ENCODE measurements around the gene ZNF576. TPM values are rescaled to one million over a fixed set of nuclear protein-coding genes. Genes with fewer than 3 reads are reported as not detected.

The ZNF576 gene
- total RNA-seq, 6 experiments from 2014 or later: 18.1 to 20.8 (median 20.0) TPM

DNA sequence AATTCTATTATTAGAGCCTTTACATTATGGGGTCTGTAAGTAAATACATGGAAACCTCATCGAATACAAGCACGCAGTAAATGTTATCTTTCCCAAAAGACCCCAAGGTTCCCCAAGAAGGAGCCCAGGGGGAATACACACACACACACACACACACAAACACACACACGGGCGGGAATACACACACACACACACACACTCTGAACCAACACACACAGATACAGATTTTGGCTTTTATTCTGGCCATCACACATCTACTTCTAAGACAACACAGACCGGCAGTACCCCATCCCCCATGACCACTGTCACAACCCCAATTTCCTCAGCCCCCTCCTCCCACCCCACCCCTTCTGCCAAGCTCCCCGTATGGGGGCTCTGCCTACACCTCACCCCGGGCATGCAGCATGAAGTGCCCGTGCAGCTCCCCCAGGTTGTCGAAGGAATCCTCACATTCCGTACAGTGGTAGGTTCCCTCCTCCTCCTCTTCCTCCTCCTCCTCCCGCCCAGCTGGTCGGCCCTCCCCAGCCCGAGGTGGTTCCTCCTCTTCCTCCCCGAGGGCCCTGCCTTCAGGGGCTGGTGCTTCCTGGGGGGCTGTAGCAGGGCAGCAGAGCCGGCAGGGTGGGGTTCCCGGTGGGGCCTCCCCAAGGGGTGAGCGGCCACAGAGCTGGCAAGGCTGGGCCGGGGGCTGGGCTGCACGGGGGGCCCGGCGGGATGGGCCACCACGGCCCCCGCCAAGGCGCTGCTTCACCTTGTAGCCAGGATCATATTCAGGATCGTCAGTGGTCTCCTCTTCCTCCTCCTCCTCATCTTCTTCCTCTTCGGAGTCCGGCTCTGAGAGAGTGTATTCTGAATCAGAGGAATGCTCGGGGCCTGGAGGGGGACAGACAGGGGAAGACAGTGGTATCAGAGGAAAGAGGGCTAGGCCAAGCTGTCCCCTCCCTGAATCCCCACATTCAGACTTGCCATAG is 11.1 kb downstream of the ZNF576 start:
- Mint-ChIP-seq H3K27me3 (ENCODE audit: insufficient read depth) (peaks cover 5% of the 10 kb centered on the region), H3K36me3 (ENCODE audit: low read depth) (peaks cover 8% of the 10 kb centered on the region), H3K4me3 (no peak overlapping the region), H3K4me1 (ENCODE audit: low read depth) (peaks cover 12% of the 10 kb centered on the region), H3K27ac (no peak overlapping the region; the same call in 1 of the 2 replicates), H3K9me3 (no peaks in the 10 kb centered on the region)
- TF ChIP-seq, protein P1, sequence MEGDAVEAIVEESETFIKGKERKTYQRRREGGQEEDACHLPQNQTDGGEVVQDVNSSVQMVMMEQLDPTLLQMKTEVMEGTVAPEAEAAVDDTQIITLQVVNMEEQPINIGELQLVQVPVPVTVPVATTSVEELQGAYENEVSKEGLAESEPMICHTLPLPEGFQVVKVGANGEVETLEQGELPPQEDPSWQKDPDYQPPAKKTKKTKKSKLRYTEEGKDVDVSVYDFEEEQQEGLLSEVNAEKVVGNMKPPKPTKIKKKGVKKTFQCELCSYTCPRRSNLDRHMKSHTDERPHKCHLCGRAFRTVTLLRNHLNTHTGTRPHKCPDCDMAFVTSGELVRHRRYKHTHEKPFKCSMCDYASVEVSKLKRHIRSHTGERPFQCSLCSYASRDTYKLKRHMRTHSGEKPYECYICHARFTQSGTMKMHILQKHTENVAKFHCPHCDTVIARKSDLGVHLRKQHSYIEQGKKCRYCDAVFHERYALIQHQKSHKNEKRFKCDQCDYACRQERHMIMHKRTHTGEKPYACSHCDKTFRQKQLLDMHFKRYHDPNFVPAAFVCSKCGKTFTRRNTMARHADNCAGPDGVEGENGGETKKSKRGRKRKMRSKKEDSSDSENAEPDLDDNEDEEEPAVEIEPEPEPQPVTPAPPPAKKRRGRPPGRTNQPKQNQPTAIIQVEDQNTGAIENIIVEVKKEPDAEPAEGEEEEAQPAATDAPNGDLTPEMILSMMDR (IDR thresholded peaks at IDR 0.05): no peak
- no peak for DNase-seq

DNA sequence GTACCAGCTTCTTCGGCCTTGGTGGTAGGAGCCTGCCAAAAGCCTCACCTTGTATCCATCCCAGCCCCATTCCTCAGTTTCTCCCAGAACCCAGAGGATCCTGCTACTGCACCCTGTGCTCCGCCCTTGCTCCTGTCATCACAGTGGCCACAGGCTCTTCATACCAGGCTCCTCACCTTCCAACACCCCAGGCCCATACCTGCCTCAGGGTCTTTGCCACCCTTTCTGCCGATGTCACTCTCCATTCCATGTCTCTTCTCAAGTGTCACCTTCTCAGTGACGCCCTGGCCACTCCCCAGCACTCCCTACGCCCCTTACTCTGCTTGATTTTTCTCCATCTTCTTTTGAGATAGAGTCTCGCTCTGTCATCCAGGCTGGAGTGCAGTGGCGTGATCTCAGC is 13.5 kb downstream of the ZNF576 start:
- Mint-ChIP-seq H3K4me3 (no peak overlapping the region), H3K27me3 (ENCODE audit: insufficient read depth) (peaks cover 1% of the 10 kb centered on the region; the same call in 1 of the 2 replicates), H3K4me1 (ENCODE audit: low read depth) (peaks cover 12% of the 10 kb centered on the region), H3K27ac (no peak overlapping the region), H3K9me3 (no peaks in the 10 kb centered on the region), H3K36me3 (ENCODE audit: low read depth) (peaks cover 19% of the 10 kb centered on the region)
- no peak for DNase-seq
- TF ChIP-seq, protein P1 (IDR thresholded peaks at IDR 0.05): no peak

DNA sequence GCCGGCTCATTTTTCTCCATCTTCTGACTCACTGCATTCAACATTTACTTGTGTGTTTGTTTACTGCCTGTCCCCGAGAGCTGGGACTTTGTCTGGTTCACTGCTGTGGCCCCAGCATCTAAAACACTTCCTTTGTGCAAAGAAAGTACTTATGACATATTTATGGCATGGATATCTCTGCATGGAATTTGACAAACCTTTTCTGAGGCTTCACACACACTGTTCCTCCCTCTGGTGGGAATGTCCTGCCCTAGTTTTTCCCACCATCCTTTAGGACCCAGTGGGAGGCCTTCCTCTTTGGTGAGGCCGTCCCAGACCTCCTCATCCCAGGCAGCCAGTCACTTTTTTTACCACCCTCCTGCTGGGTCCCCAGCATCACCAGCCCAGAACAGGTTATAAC is 14.1 kb downstream of the ZNF576 start:
- DNase-seq: peak; percentile 11

DNA sequence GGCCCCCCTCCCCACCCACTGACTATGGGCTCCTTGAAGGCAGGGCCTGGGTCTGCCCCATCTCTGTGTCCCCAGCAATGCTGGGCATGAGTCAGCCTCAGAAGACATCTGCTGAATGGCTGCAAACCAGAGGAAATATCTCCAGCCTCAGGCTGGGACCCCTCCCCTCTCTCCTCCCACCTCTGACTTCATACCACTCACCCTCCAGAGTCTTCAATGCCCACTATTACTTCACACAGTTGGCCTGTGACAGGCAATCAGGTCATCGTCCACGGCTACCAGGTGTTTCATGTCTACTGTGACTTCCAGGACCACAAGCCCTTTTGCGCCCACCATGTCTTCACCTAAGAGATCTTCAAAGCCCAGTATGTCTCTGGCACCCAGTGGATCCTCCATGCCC is 15.4 kb downstream of the ZNF576 start, which contains the start of gene SRRM5:
TSS of gene SRRM5 (plus strand) at position 301 of the 400 bp plus-strand sequence. CDS start at position 335, 34 bp downstream.
- no peaks in the 10 kb centered on the region; the same call in 1 of the 2 replicates for H3K27me3 Mint-ChIP-seq (ENCODE audit: insufficient read depth)
- no peak for DNase-seq
- H3K4me1 Mint-ChIP-seq (ENCODE audit: low read depth): peaks cover 12% of the 10 kb centered on the region
- peaks cover 19% of the 10 kb centered on the region for H3K36me3 Mint-ChIP-seq (ENCODE audit: low read depth)
- TF ChIP-seq, protein P1 (IDR thresholded peaks at IDR 0.05): no peak
- peak within 1 kb of the TSS; percentile 38; the same call in 1 of the 2 replicates for H3K27ac Mint-ChIP-seq
- no peak within 1 kb of the TSS for H3K4me3 Mint-ChIP-seq
- H3K9me3 Mint-ChIP-seq: no peaks in the 10 kb centered on the region

More for the DNA sequence above, 14.1 kb downstream of the ZNF576 start:
- Mint-ChIP-seq H3K27me3 (ENCODE audit: insufficient read depth) (peaks cover under 1% of the 10 kb centered on the region; the same call in 1 of the 2 replicates), H3K4me1 (ENCODE audit: low read depth) (peaks cover 12% of the 10 kb centered on the region), H3K36me3 (ENCODE audit: low read depth) (peaks cover 19% of the 10 kb centered on the region), H3K9me3 (no peaks in the 10 kb centered on the region), H3K4me3 (no peak overlapping the region), H3K27ac (peak overlapping the region; percentile 38)
- TF ChIP-seq, protein P1 (IDR thresholded peaks at IDR 0.05): no peak

DNA sequence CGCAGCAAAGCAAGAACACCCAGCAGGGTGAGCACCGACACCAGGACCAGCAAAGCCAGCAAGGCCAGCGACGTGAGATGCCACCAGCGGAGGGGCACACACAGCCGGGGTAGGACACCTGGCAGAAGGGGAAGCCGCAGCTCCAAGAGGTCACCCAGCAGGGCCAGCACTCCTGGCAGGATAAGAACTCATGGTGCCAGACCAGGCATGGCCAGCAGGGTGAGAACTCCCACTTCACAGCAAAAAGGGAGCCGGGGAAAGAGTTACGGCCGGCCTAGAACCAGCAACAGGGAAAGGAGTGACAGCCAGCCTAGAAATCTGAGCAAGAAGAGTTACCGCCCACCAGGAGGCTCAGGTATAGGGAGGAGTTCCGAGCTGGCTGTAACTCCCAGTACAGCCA is 16.0 kb downstream of the ZNF576 start:
- no peaks in the 10 kb centered on the region; the same call in 1 of the 2 replicates for H3K27me3 Mint-ChIP-seq (ENCODE audit: insufficient read depth)
- H3K36me3 Mint-ChIP-seq (ENCODE audit: low read depth): peaks cover 19% of the 10 kb centered on the region
- no peaks in the 10 kb centered on the region for H3K9me3 Mint-ChIP-seq
- peaks cover 12% of the 10 kb centered on the region for H3K4me1 Mint-ChIP-seq (ENCODE audit: low read depth)
- TF ChIP-seq, protein P1 (IDR thresholded peaks at IDR 0.05): 0 out of 2 replicates have a peak, but pooled peaks have one; percentile 22
- no peak overlapping the region for H3K4me3 Mint-ChIP-seq
- no peak for DNase-seq
- H3K27ac Mint-ChIP-seq: no peak overlapping the region

Measured in HFFc6 (cell line).